ENCODE data around the gene HOATZ.

HOATZ gene

DNA sequence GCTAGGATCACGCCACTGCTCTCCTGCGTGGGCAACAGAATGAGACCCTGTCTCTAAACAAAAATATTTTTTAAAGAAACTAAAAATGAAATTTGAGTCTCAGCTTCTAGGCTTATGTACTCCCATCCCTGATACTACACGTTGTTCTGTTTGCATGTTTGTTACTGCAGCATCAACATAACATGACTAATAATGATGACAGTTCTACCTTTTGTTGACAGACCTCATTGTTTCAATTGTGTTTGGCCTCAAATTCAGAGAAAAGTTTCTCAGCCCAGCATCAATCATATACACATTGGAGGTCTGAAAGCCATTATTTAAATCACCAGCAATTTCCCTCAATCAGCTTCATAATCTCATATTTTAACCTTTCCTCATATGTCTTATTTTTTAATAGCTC is 46.7 kb downstream of the HOATZ start:
- no peak overlapping the region for H4K8ac ChIP-seq (ENCODE audit: low read depth, low read length)
- H3K4me3 ChIP-seq (ENCODE audit: low read length in 2 of 2), result no peak overlapping the region
- H2AFZ ChIP-seq (ENCODE audit: low read length), result no peak overlapping the region
- H2BK15ac ChIP-seq (ENCODE audit: low read length), result no peak overlapping the region
- H3K18ac ChIP-seq (ENCODE audit: low read length), result no peak overlapping the region
- H2AK5ac ChIP-seq (ENCODE audit: low read depth, low read length), result no peak overlapping the region
- no peak overlapping the region for H2BK5ac ChIP-seq (ENCODE audit: low read length)
- no peak overlapping the region for H3K4me2 ChIP-seq (ENCODE audit: insufficient read depth, low read length, poor library complexity, severe bottlenecking)
- no peak overlapping the region for H2BK12ac ChIP-seq (ENCODE audit: low read length)
- no peak overlapping the region for H3K9ac ChIP-seq (ENCODE audit: low read depth, low read length, poor library complexity)
- H3K4me1 ChIP-seq (ENCODE audit: control insufficient read depth in 2 of 2, insufficient read depth in 1 of 2, low read depth in 1 of 2, low read length in 2 of 2), result peaks cover 0 to 3% of the 10 kb centered on the region in 2 donors
- no peaks in the 10 kb centered on the region for H3K27me3 ChIP-seq (ENCODE audit: control insufficient read depth in 3 of 3, insufficient read depth in 3 of 3, low read depth in 1 of 3, low read length in 3 of 3)
- no peak overlapping the region for H3K4ac ChIP-seq (ENCODE audit: low read length)
- H2BK120ac ChIP-seq (ENCODE audit: low read depth, low read length), result no peak overlapping the region
- no peak overlapping the region for H4K91ac ChIP-seq (ENCODE audit: low read depth, low read length, poor library complexity)
- H3K9me3 ChIP-seq (replicated peaks in 1 of 2; ENCODE audit: control insufficient read depth in 2 of 2, insufficient read depth in 1 of 2, low read depth in 1 of 2, low read length in 2 of 2), result no peaks in the 10 kb centered on the region
- WGBS, 2 donors (ENCODE audit: extremely low coverage in 2 of 2, insufficient read length in 2 of 2, insufficient replicate concordance in 1 of 2), result no CpG with 5 or more reads among the region's 3 CpGs
- no peak overlapping the region for H3K14ac ChIP-seq (ENCODE audit: low read length)
- DNase-seq (ENCODE audit: low spot score), result no peak
- no peak overlapping the region for H3K27ac ChIP-seq (replicated peaks; ENCODE audit: low read length)
- H3K79me1 ChIP-seq (ENCODE audit: low read depth, low read length), result no peaks in the 10 kb centered on the region
- H3K36me3 ChIP-seq (replicated peaks in 1 of 2; ENCODE audit: control insufficient read depth in 2 of 2, insufficient read depth in 2 of 2, low read length in 2 of 2), result no peaks in the 10 kb centered on the region
- H3K23ac ChIP-seq (ENCODE audit: low read depth, low read length, poor library complexity), result no peak overlapping the region

DNA sequence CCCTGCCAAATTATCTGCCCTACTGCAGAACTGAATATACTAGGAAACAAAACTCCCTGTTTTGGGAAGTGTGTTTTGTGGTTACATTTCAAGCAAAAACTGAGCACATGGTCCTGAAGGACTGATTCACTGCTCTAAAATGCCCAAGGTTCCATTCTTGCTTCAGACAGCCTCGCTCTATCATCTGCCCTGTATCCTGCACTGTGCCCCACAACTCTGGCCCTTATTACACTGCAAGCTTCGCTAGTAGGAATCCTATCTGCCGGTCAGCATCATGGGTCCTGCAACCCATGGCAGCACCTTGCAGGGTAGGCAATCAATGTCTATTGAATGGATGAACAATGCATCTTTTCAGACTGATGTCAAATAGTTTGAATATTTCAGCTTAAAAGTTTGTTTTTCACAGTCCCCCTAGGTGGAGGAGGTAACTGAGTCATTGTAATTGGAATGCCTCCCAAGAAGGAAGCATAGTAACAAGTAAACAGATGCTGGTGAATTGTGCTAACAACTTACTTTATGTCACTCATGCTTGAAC is 47.3 kb downstream of the HOATZ start:
- H3K9ac ChIP-seq (ENCODE audit: low read depth, low read length, poor library complexity), result no peak overlapping the region
- H3K79me1 ChIP-seq (ENCODE audit: low read depth, low read length), result no peaks in the 10 kb centered on the region
- no peak overlapping the region for H3K18ac ChIP-seq (ENCODE audit: low read length)
- H3K27ac ChIP-seq (replicated peaks; ENCODE audit: low read length), result no peak overlapping the region
- no CpG with 5 or more reads among the region's 3 CpGs for WGBS, 2 donors (ENCODE audit: extremely low coverage in 2 of 2, insufficient read length in 2 of 2, insufficient replicate concordance in 1 of 2)
- H3K27me3 ChIP-seq (ENCODE audit: control insufficient read depth in 3 of 3, insufficient read depth in 3 of 3, low read depth in 1 of 3, low read length in 3 of 3), result no peaks in the 10 kb centered on the region
- H3K4me2 ChIP-seq (ENCODE audit: insufficient read depth, low read length, poor library complexity, severe bottlenecking), result no peak overlapping the region
- no peak overlapping the region for H4K91ac ChIP-seq (ENCODE audit: low read depth, low read length, poor library complexity)
- no peak overlapping the region for H3K23ac ChIP-seq (ENCODE audit: low read depth, low read length, poor library complexity)
- H3K36me3 ChIP-seq (replicated peaks in 1 of 2; ENCODE audit: control insufficient read depth in 2 of 2, insufficient read depth in 2 of 2, low read length in 2 of 2), result no peaks in the 10 kb centered on the region
- H2AFZ ChIP-seq (ENCODE audit: low read length), result no peak overlapping the region
- H4K8ac ChIP-seq (ENCODE audit: low read depth, low read length), result no peak overlapping the region
- H3K14ac ChIP-seq (ENCODE audit: low read length), result no peak overlapping the region
- no peak overlapping the region for H2BK15ac ChIP-seq (ENCODE audit: low read length)
- H3K4me1 ChIP-seq (ENCODE audit: control insufficient read depth in 2 of 2, insufficient read depth in 1 of 2, low read depth in 1 of 2, low read length in 2 of 2), result peaks cover 0 to 6% of the 10 kb centered on the region in 2 donors
- H2BK5ac ChIP-seq (ENCODE audit: low read length), result no peak overlapping the region
- H2BK12ac ChIP-seq (ENCODE audit: low read length), result no peak overlapping the region
- no peaks in the 10 kb centered on the region for H3K9me3 ChIP-seq (replicated peaks in 1 of 2; ENCODE audit: control insufficient read depth in 2 of 2, insufficient read depth in 1 of 2, low read depth in 1 of 2, low read length in 2 of 2)
- H2BK120ac ChIP-seq (ENCODE audit: low read depth, low read length), result no peak overlapping the region
- no peak overlapping the region for H3K4me3 ChIP-seq (ENCODE audit: low read length in 2 of 2)
- H3K4ac ChIP-seq (ENCODE audit: low read length), result no peak overlapping the region
- no peak for DNase-seq (ENCODE audit: low spot score)
- no peak overlapping the region for H2AK5ac ChIP-seq (ENCODE audit: low read depth, low read length)

DNA sequence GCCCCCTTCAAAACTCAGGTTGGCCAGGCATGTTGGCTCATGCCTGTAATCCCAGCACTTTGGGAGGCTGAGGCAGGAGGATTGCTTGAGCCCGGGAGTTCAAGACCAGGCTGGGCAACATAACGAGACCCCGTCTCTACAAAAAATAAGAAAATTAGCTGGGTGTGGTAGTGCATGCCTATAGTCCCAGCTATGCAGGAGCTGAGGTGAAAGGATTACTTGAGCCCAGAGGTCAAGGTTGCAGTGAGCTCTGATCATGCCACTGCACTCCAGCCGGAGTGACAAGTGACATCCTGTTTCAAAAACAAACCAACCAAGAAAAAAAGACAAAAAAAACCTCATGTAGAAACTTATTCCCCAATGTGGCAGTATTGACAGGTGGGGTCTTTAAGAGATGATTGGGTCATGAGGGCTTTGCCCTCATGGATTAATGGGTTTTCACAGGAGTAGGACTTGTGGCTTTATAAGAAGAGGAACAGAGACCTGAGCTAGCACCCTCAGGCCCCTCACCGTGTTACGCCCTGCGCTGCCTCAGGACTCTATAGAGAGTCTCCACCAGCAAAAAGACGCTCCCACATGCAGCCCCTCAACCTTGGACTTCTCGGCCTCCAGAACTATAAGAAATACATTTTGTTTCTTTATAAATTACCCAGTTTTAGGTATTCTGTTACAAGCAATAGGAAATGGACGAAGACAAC is 48.3 kb downstream of the HOATZ start:
- Histone ChIP-seq H3K18ac (ENCODE audit: low read length) (no peak overlapping the region), H2AFZ (ENCODE audit: low read length) (no peak overlapping the region), H4K91ac (ENCODE audit: low read depth, low read length, poor library complexity) (no peak overlapping the region), H3K14ac (ENCODE audit: low read length) (no peak overlapping the region), H3K23ac (ENCODE audit: low read depth, low read length, poor library complexity) (no peak overlapping the region), H3K27ac (replicated peaks; ENCODE audit: low read length) (no peak overlapping the region), H4K8ac (ENCODE audit: low read depth, low read length) (no peak overlapping the region), H2BK15ac (ENCODE audit: low read length) (no peak overlapping the region), H3K4me1 (ENCODE audit: control insufficient read depth in 2 of 2, insufficient read depth in 1 of 2, low read depth in 1 of 2, low read length in 2 of 2) (peaks cover 0 to 6% of the 10 kb centered on the region in 2 donors), H2BK5ac (ENCODE audit: low read length) (no peak overlapping the region), H3K9ac (ENCODE audit: low read depth, low read length, poor library complexity) (no peak overlapping the region), H3K36me3 (replicated peaks in 1 of 2; ENCODE audit: control insufficient read depth in 2 of 2, insufficient read depth in 2 of 2, low read length in 2 of 2) (no peaks in the 10 kb centered on the region), H2BK12ac (ENCODE audit: low read length) (no peak overlapping the region), H3K9me3 (replicated peaks in 1 of 2; ENCODE audit: control insufficient read depth in 2 of 2, insufficient read depth in 1 of 2, low read depth in 1 of 2, low read length in 2 of 2) (no peaks in the 10 kb centered on the region), H3K4me2 (ENCODE audit: insufficient read depth, low read length, poor library complexity, severe bottlenecking) (no peak overlapping the region), H3K4ac (ENCODE audit: low read length) (no peak overlapping the region), H2AK5ac (ENCODE audit: low read depth, low read length) (no peak overlapping the region), H3K79me1 (ENCODE audit: low read depth, low read length) (no peaks in the 10 kb centered on the region), H3K27me3 (ENCODE audit: control insufficient read depth in 3 of 3, insufficient read depth in 3 of 3, low read depth in 1 of 3, low read length in 3 of 3) (no peaks in the 10 kb centered on the region), H2BK120ac (ENCODE audit: low read depth, low read length) (no peak overlapping the region), H3K4me3 (ENCODE audit: low read length in 2 of 2) (no peak overlapping the region)
- WGBS, 2 donors (ENCODE audit: extremely low coverage in 2 of 2, insufficient read length in 2 of 2, insufficient replicate concordance in 1 of 2), result no CpG with 5 or more reads among the region's 10 CpGs
- DNase-seq (ENCODE audit: low spot score), result no peak

DNA sequence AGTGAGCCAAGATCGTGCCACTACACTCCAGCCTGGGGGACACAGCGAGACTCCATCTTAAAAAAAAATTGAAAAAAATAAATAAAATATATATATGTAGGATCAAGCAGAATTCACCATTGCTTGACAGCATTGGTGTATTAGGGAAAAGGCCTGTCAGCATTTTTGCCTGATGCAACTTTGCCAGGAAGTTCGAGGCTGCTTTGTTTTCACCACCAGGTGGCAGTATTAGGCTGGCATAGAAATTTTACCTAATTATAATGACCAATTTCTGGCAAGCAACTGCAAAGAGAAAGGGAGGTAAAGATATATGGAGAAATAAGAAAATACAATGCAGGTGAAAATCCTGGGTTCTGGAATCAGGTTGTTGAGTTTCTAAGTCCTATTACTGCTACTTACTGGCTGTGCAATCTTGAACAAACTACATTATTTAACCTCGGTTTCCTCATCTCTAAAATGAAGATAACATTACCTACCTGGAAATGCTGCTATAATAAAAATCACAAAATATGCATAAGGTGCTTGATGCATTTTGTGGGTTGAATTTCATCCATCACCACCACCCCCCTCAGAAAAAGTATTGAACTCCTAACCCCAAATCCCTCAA is 50.6 kb downstream of the HOATZ start:
- Histone ChIP-seq H4K91ac (ENCODE audit: low read depth, low read length, poor library complexity) (no peak overlapping the region), H3K27me3 (ENCODE audit: control insufficient read depth in 3 of 3, insufficient read depth in 3 of 3, low read depth in 1 of 3, low read length in 3 of 3) (no peaks in the 10 kb centered on the region), H3K4me1 (ENCODE audit: control insufficient read depth in 2 of 2, insufficient read depth in 1 of 2, low read depth in 1 of 2, low read length in 2 of 2) (peaks cover 5 to 10% of the 10 kb centered on the region in 2 donors), H3K9ac (ENCODE audit: low read depth, low read length, poor library complexity) (no peak overlapping the region), H3K79me1 (ENCODE audit: low read depth, low read length) (no peaks in the 10 kb centered on the region), H3K14ac (ENCODE audit: low read length) (no peak overlapping the region), H4K8ac (ENCODE audit: low read depth, low read length) (no peak overlapping the region), H3K9me3 (replicated peaks in 1 of 2; ENCODE audit: control insufficient read depth in 2 of 2, insufficient read depth in 1 of 2, low read depth in 1 of 2, low read length in 2 of 2) (no peaks in the 10 kb centered on the region), H2BK12ac (ENCODE audit: low read length) (no peak overlapping the region), H2BK15ac (ENCODE audit: low read length) (no peak overlapping the region), H3K27ac (replicated peaks; ENCODE audit: low read length) (no peak overlapping the region), H3K4me3 (ENCODE audit: low read length in 2 of 2) (no peak overlapping the region), H3K4me2 (ENCODE audit: insufficient read depth, low read length, poor library complexity, severe bottlenecking) (no peak overlapping the region), H3K23ac (ENCODE audit: low read depth, low read length, poor library complexity) (no peak overlapping the region), H2AFZ (ENCODE audit: low read length) (no peak overlapping the region), H2AK5ac (ENCODE audit: low read depth, low read length) (no peak overlapping the region), H3K36me3 (replicated peaks in 1 of 2; ENCODE audit: control insufficient read depth in 2 of 2, insufficient read depth in 2 of 2, low read length in 2 of 2) (no peaks in the 10 kb centered on the region), H3K4ac (ENCODE audit: low read length) (no peak overlapping the region), H2BK120ac (ENCODE audit: low read depth, low read length) (no peak overlapping the region), H2BK5ac (ENCODE audit: low read length) (no peak overlapping the region), H3K18ac (ENCODE audit: low read length) (no peak overlapping the region)
- WGBS, 2 donors (ENCODE audit: extremely low coverage in 2 of 2, insufficient read length in 2 of 2, insufficient replicate concordance in 1 of 2), result no CpG with 5 or more reads among the region's 4 CpGs
- peak; percentile 47 for DNase-seq (ENCODE audit: low spot score)
